ENCODE results near the gene MT2A.

MT2A gene

DNA sequence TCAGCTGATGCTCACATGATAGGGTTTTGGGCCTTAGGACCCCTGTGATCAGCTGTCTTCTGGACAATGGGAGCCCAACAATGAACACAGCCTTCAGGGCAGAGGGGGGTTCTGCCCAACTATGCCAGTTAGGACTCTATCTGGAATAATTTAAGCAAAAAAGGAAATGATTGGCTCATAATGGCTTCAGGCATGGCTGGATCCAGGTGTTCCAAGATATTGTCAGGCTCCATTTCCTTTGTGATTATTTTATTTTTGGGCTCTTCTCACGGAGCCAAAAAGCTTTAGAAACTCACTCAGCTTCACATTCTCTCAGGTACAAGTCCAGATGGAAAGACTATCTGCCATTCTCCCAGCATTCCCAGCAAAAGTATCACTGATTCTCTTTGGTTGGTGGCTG, 2.9 kb upstream of the MT2A start:
- ChIA-PET CTCF (interaction anchor here (0.5 to 2.3 kb wide), 4 partner anchors 28 to 1227 kb away, joined by 3 to 8 read pairs (median 4); no protein-coding TSS in a partner anchor), POLR2A (ENCODE audit: low non-redundant PET) (interaction anchor here (1.0 kb wide), 1 partner anchor 18 kb away, joined by 3 read pairs; no protein-coding TSS in a partner anchor)
- DNase-seq (ENCODE audit: low spot score), result no peak
- H3K27ac ChIP-seq, result peak overlapping the region; percentile 100
- TF ChIP-seq, protein P1, sequence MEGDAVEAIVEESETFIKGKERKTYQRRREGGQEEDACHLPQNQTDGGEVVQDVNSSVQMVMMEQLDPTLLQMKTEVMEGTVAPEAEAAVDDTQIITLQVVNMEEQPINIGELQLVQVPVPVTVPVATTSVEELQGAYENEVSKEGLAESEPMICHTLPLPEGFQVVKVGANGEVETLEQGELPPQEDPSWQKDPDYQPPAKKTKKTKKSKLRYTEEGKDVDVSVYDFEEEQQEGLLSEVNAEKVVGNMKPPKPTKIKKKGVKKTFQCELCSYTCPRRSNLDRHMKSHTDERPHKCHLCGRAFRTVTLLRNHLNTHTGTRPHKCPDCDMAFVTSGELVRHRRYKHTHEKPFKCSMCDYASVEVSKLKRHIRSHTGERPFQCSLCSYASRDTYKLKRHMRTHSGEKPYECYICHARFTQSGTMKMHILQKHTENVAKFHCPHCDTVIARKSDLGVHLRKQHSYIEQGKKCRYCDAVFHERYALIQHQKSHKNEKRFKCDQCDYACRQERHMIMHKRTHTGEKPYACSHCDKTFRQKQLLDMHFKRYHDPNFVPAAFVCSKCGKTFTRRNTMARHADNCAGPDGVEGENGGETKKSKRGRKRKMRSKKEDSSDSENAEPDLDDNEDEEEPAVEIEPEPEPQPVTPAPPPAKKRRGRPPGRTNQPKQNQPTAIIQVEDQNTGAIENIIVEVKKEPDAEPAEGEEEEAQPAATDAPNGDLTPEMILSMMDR (conservative IDR thresholded peaks at IDR 0.05; ENCODE audit: low read depth), result no peak

DNA sequence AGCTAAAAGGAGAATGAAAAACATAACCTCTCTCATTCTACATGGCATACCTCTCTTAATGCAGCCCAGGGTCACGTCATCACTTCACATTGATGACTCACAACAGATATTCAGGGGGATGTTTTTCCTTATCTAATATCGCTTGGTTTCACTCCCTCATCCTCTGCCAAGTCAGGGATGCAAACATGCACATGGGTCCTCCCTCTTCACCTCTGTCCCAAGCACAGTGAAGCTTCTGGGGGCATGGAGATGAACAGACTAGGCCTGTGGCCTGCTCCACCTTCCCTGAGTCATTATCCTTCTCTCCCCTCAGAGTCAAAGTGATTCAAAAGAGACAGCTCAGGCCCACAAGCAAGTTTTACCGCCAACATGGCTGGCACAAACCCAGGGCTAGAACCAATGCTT, 2.3 kb upstream of the MT2A start:
- peak overlapping the region; percentile 100 for H3K27ac ChIP-seq
- peak; percentile 73 for DNase-seq (ENCODE audit: low spot score)
- ChIA-PET POLR2A (ENCODE audit: low non-redundant PET) (interaction anchor here (1.0 to 1.6 kb wide), 2 partner anchors 17 to 20 kb away, joined by 3 to 11 read pairs; partner anchors contain the start of gene MT1E), CTCF (interaction anchor here (0.5 to 2.3 kb wide), 4 partner anchors 29 to 1228 kb away, joined by 3 to 8 read pairs (median 4); no protein-coding TSS in a partner anchor)
- TF ChIP-seq, protein P1 (conservative IDR thresholded peaks at IDR 0.05; ENCODE audit: low read depth), result no peak

DNA sequence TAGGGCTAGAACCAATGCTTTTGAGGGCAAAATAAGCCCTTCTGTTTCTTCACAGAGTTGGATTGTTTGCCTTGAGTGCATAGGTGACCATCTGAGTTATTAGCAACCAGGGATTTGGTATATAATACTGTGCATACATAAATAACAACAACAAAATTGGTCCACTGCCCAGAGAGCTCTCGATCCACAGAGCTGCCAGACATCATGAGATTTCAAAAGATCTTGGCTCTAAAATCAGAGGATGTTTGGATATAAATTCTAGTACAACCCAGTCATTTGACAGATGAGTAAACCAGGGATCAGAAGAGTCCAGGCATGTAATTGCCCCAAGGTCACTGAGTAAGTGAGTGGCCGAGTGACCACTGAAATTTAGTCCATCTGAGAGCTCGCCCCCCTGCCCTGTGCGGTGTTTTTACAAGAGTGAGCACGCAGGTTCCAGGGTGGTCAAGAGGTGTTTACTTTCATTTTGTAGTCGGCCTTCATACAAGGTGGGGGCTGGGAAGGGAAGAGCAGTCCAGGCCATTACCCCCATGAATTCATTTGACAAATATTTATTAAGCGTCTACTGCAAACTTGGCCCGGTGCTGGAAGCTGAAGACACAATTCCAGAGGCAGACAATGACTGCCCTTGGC, 1.8 kb upstream of the MT2A start:
- ChIA-PET CTCF (interaction anchor here (1.8 to 2.3 kb wide), 2 partner anchors 29 to 95 kb away, joined by 5 to 8 read pairs; no protein-coding TSS in a partner anchor), POLR2A (ENCODE audit: low non-redundant PET) (interaction anchor here (0.6 to 1.6 kb wide), 4 partner anchors 17 to 95 kb away, joined by 3 to 11 read pairs (median 7); partner anchors contain the start of gene MT1E)
- TF ChIP-seq, protein P1 (conservative IDR thresholded peaks at IDR 0.05; ENCODE audit: low read depth), result no peak
- H3K27ac ChIP-seq, result peak overlapping the region; percentile 100
- peak; percentile 69 for DNase-seq (ENCODE audit: low spot score)

DNA sequence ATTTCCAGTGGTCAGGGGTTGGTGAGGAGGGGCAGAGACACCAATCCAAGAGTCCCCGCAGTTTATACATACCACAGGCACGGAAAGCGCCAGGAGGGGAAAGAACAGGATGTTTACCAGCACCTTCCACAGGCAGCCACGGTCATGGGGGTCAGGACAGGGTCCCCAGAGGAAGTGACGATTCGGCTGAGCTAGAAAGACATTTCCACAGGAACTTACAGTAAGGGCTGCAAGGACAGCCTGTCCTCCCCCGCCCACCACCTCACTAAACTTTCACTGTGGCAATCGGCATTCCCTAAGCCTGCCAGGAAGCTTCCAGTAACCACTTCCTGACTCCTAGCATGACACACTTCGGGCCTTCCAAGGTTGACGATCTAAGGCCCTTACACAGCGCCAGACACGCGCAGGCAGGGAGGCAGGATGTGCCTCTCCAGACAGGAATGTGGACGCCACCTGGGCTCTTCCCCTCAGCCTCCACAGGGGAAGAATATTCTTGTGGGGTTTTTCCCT, 1.2 kb upstream of the MT2A start:
- ChIA-PET POLR2A (ENCODE audit: low non-redundant PET) (interaction anchor here (0.6 to 1.6 kb wide), 3 partner anchors 19 to 94 kb away, joined by 4 to 11 read pairs (median 10); partner anchors contain the start of gene MT1E), CTCF (interaction anchor here (1.8 to 2.3 kb wide), 2 partner anchors 30 to 95 kb away, joined by 5 to 8 read pairs; no protein-coding TSS in a partner anchor)
- TF ChIP-seq, protein P1 (conservative IDR thresholded peaks at IDR 0.05; ENCODE audit: low read depth), result no peak
- peak; percentile 94 for DNase-seq (ENCODE audit: low spot score)
- H3K27ac ChIP-seq, result peak overlapping the region; percentile 100

DNA sequence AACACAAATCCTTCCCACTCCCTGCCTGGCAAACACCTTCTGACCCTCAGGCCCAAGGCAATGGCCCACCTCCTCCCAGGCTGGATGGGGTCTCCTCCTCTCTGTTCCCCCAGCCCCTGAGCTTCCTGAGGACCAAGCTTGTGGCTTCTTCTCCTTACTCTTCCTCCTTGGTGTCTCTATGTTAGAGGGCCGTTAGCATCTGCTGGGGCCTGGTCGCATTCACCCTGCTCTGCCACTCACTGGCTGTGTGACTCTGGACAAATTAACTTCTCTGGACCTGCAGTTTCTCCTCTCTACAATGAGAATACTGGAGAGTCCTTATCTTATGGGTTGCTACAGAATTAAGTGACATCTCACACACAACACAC, 725 bp upstream of the MT2A start:
- CTCF ChIA-PET, result interaction anchor here (2.3 kb wide), 1 partner anchor 30 kb away, joined by 8 read pairs; no protein-coding TSS in a partner anchor
- DNase-seq (ENCODE audit: low spot score), result no peak
- POLR2A ChIA-PET (ENCODE audit: low non-redundant PET), result interaction anchor here (0.9 to 1.6 kb wide), 4 partner anchors 18 to 76 kb away, joined by 4 to 11 read pairs (median 10); partner anchors contain the start of genes MT1E and MT1X
- H3K27ac ChIP-seq, result peak overlapping the region; percentile 100
- TF ChIP-seq, protein P1 (conservative IDR thresholded peaks at IDR 0.05; ENCODE audit: low read depth), result no peak

DNA sequence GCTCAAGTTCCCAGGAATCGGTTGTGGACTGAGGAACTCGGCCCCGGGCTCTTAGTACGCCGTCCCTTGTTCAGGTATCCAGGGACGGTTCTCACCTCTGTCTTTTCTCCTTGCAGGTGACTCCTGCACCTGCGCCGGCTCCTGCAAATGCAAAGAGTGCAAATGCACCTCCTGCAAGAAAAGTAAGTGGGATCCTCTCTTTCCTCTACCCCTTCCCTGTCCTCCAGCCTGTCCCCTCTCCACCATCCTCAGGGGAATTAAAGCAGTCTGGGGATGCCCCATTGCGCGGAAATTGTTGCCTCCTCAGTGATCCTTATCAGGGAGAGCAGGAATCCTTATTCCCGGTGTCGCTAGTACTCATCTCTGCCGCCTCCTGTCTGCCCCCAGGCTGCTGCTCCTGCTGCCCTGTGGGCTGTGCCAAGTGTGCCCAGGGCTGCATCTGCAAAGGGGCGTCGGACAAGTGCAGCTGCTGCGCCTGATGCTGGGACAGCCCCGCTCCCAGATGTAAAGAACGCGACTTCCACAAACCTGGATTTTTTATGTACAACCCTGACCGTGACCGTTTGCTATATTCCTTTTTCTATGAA, 585 bp downstream of the MT2A start:
- no peak for DNase-seq (ENCODE audit: low spot score)
- TF ChIP-seq, protein P1 (conservative IDR thresholded peaks at IDR 0.05; ENCODE audit: low read depth), result no peak
- CTCF ChIA-PET, result no interaction called here
- POLR2A ChIA-PET (ENCODE audit: low non-redundant PET), result interaction anchor here (0.7 to 1.5 kb wide), 2 partner anchors 8 to 76 kb away, joined by 3 to 4 read pairs; no protein-coding TSS in a partner anchor
- H3K27ac ChIP-seq, result peak overlapping the region; percentile 100
